SK-N-SH (cell line): Measurements from ENCODE around the gene SMCP. TPM values are rescaled to one million over a fixed set of nuclear protein-coding genes. Genes with fewer than 3 reads are reported as not detected.

Experiments
- CTCF ChIA-PET: fragments of 300-600, 350-600 bp; formaldehyde crosslinking; extraction: SDS; loops from one replicate; lab custom pipeline; 2021; lab: Yijun Ruan, JAX
- POLR2A ChIA-PET: fragments of 350-600 bp; sonication (Branson Sonifier 250); formaldehyde crosslinking; extraction: SDS; loops from one replicate; lab custom pipeline; 2020; ENCODE audit warnings: antibody characterized with exemption, inconsistent platforms; lab: Yijun Ruan, JAX
- DNase-seq: peaks from one replicate; pipeline ENCODE4 v3.0.0; 2012
- H2AFZ ChIP-seq: fragments of 200-600 bp; sonication (generic); 2 replicates; pipeline ENCODE4 v1.8.1; 2016; ENCODE audit warnings: antibody characterized with exemption, mild to moderate bottlenecking, low read depth
- H3F3A ChIP-seq: fragments of 200-600 bp; sonication (generic); replicated peaks from 2 replicates; pipeline ENCODE3; 2016; ENCODE audit warnings: antibody characterized with exemption, mild to moderate bottlenecking; ENCODE audit not compliant: insufficient read depth
- H3K27ac ChIP-seq, 2 experiments: fragments of 200-500 bp in 1 of 2; fragments of 200-600 bp in 1 of 2; sonication (Bioruptor generic) in 1 of 2; sonication (generic), shearing (Covaris generic) in 1 of 2; 2 replicates each; pipeline versions ENCODE4 v1.5.1 to v1.6.1; 2014 to 2016; ENCODE audit warnings: low read depth in 2 of 2, inconsistent platforms in 1 of 2, low read length in 1 of 2, mild to moderate bottlenecking in 1 of 2, mixed read lengths in 1 of 2
- H3K27me3 ChIP-seq: fragments of 200-600 bp; sonication (generic), shearing (Covaris generic); 2 replicates; pipeline ENCODE4 v1.6.1; 2016; ENCODE audit warnings: mixed run types; ENCODE audit not compliant: insufficient read depth
- H3K36me3 ChIP-seq, 2 experiments: fragments of 200-500 bp in 1 of 2; fragments of 200-600 bp in 1 of 2; sonication (Bioruptor generic) in 1 of 2; sonication (generic) in 1 of 2; replicated peaks in 1 of 2; 2 replicates each; pipeline versions ENCODE3 to v1.5.1; 2014 to 2016; ENCODE audit warnings: low read length in 1 of 2, mild to moderate bottlenecking in 1 of 2; ENCODE audit not compliant: insufficient read depth in 2 of 2, control insufficient read depth in 1 of 2
- H3K4me1 ChIP-seq, 2 experiments: fragments of 200-500 bp in 1 of 2; fragments of 200-600 bp in 1 of 2; sonication (Bioruptor generic) in 1 of 2; sonication (generic), shearing (Covaris generic) in 1 of 2; 2 replicates each; pipeline versions ENCODE4 v1.5.1 to v1.6.1; 2014 to 2016; ENCODE audit warnings: low read depth in 1 of 2, low read length in 1 of 2, mixed run types in 1 of 2; ENCODE audit not compliant: insufficient read depth in 2 of 2, control insufficient read depth in 1 of 2
- H3K4me2 ChIP-seq: fragments of 200-600 bp; sonication (generic), shearing (Covaris generic); 2 replicates; pipeline ENCODE4 v1.6.1; 2017; ENCODE audit warnings: mixed run types
- H3K4me3 ChIP-seq, 2 experiments: fragments of 200-500 bp in 1 of 2; fragments of 200-600 bp in 1 of 2; sonication (Bioruptor generic) in 1 of 2; sonication (generic), shearing (Covaris generic) in 1 of 2; 2 replicates each; pipeline versions ENCODE4 v1.5.1 to v1.8.1; 2014 to 2016; ENCODE audit warnings: low read depth in 2 of 2, inconsistent platforms in 1 of 2, low read length in 1 of 2, mild to moderate bottlenecking in 1 of 2, mixed read lengths in 1 of 2, moderate library complexity in 1 of 2
- H3K79me2 ChIP-seq: fragments of 200-600 bp; sonication (generic); 2 replicates; pipeline ENCODE4 v1.8.1; 2017; ENCODE audit warnings: mild to moderate bottlenecking; ENCODE audit not compliant: insufficient read depth
- H3K9ac ChIP-seq: fragments of 200-600 bp; sonication (generic); 2 replicates; pipeline ENCODE4 v1.6.1; 2017; ENCODE audit warnings: mixed run types
- H3K9me2 ChIP-seq: fragments of 200-600 bp; sonication (generic); 2 replicates; pipeline ENCODE4 v1.6.1; 2017; ENCODE audit warnings: mixed run types
- H3K9me3 ChIP-seq: fragments of 200-600 bp; sonication (generic); 2 replicates; pipeline ENCODE4 v1.6.1; 2017; ENCODE audit warnings: mixed run types, mild to moderate bottlenecking, moderate library complexity
- H4K20me1 ChIP-seq: fragments of 200-600 bp; sonication (generic); 2 replicates; pipeline ENCODE4 v1.6.1; 2017; ENCODE audit warnings: mild to moderate bottlenecking, mixed run types; ENCODE audit not compliant: insufficient read depth
- CHD2 ChIP-seq: fragments of 150-350 bp; IDR thresholded peaks from 2 replicates; pipeline ENCODE4 v1.6.1; 2018; ENCODE audit warnings: low read length; ENCODE audit not compliant: partially characterized antibody
- ELF1 ChIP-seq: IDR thresholded peaks from 2 replicates; pipeline ENCODE4 v1.4.0; 2012
- EP300 ChIP-seq, 2 experiments: IDR thresholded peaks; 2 replicates each; pipeline versions ENCODE4 v1.4.0 to v1.6.1; 2012; ENCODE audit warnings: borderline replicate concordance in 1 of 2, low read depth in 1 of 2, low read length in 1 of 2
- FOSL2 ChIP-seq: IDR thresholded peaks from 2 replicates; pipeline ENCODE4 v1.4.0; 2012; ENCODE audit warnings: low read depth, mild to moderate bottlenecking, moderate library complexity, borderline replicate concordance
- GABPA ChIP-seq: IDR thresholded peaks from 2 replicates; pipeline ENCODE4 v1.4.0; 2012; ENCODE audit warnings: low read depth, mild to moderate bottlenecking
- JUND ChIP-seq: IDR thresholded peaks from 2 replicates; pipeline ENCODE4 v1.4.0; 2012
- MXI1 ChIP-seq: IDR thresholded peaks from 2 replicates; pipeline ENCODE4 v1.6.1; 2012; ENCODE audit warnings: mild to moderate bottlenecking, low read depth, low read length, improper control_type of control experiment
- NFIC ChIP-seq: IDR thresholded peaks from 2 replicates; pipeline ENCODE4 v1.4.0; 2012; ENCODE audit warnings: borderline replicate concordance
- POLR2AphosphoS5 ChIP-seq: IDR thresholded peaks from 2 replicates; pipeline ENCODE4 v1.6.1; 2012; ENCODE audit warnings: low read depth, low read length
- RAD21 ChIP-seq: IDR thresholded peaks from 2 replicates; pipeline ENCODE4 v1.6.1; 2012; ENCODE audit warnings: mild to moderate bottlenecking, low read length
- RCOR1 ChIP-seq: fragments of 150-350 bp; IDR thresholded peaks from 2 replicates; pipeline ENCODE4 v1.6.1; 2017; ENCODE audit warnings: antibody characterized with exemption, low read length
- RXRA ChIP-seq: IDR thresholded peaks from 2 replicates; pipeline ENCODE4 v1.4.0; 2012; ENCODE audit warnings: low read depth, mild to moderate bottlenecking, borderline replicate concordance
- SMC3 ChIP-seq: IDR thresholded peaks from 2 replicates; pipeline ENCODE4 v1.6.1; 2012; ENCODE audit warnings: low read depth, low read length, improper control_type of control experiment
- TAF1 ChIP-seq: IDR thresholded peaks from 2 replicates; pipeline ENCODE4 v1.6.1; 2012; ENCODE audit warnings: low read depth, mild to moderate bottlenecking, low read length, moderate library complexity, borderline replicate concordance
- TCF12 ChIP-seq: IDR thresholded peaks from 2 replicates; pipeline ENCODE4 v1.4.0; 2012
- TEAD4 ChIP-seq: IDR thresholded peaks from 2 replicates; pipeline ENCODE4 v1.4.0; 2012; ENCODE audit warnings: mild to moderate bottlenecking, borderline replicate concordance; ENCODE audit not compliant: insufficient read depth
- WGBS: methylation state at CpG from one replicate; pipeline ENCODE4 v1.1.6; 2017; ENCODE audit warnings: low lambda C conversion rate; 5-methylcytosine and 5-hydroxymethylcytosine counted together
- polyA plus RNA-seq, 3 experiments: library from polyadenylated mRNA; depleted of rRNA; stranded (reverse); fragments of >200 nt; gene quantifications; 2 replicates each; pipeline ENCODE4 v1.2.3, GENCODE V29; 2012
- TF ChIP-seq, protein P1 (sequence below): IDR thresholded peaks from 2 replicates; pipeline ENCODE4 v1.4.0; 2012; ENCODE audit warnings: low read depth
- TF ChIP-seq, protein P2 (sequence below): IDR thresholded peaks from 2 replicates; pipeline ENCODE4 v1.6.1; 2012; ENCODE audit warnings: mild to moderate bottlenecking, low read depth, low read length, moderate library complexity
- TF ChIP-seq, protein P3 (sequence below): IDR thresholded peaks from 2 replicates; pipeline ENCODE4; 2012

The SMCP gene
- polyA plus RNA-seq, 1 of the 3 experiments (the other 2 are of a cell fraction), result not detected

DNA sequence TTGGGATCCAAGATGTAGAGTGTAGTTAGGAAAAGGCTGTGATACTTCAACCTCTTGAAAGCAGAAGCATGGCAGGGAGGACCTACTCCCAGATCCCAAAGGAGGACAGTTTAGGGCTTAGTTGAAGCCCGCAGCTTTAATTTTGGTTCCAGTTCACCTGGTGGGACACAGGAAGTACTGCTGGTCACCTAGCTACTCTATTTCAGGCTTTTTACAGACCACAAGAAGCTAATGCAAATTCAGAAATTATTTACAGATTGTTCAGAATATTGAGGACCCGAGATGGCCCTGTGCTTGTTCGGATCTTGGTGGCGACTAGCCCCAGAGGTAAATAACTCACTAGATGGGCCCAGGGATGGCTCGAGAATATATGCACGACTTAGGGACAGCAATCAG is 6.4 kb upstream of the SMCP start:
- Histone ChIP-seq H3K9me3 (no peaks in the 10 kb centered on the region), H3K4me2 (0 out of 2 replicates have a peak overlapping the region, but pooled peaks have one; percentile 25), H3K4me1 (peaks cover 0 to 3% of the 10 kb centered on the region in 2 experiments; a peak in 1 of 4 replicates), H3K79me2 (no peaks in the 10 kb centered on the region), H2AFZ (peak overlapping the region; percentile 43), H3F3A (peaks cover 14% of the 10 kb centered on the region), H3K27me3 (no peaks in the 10 kb centered on the region; the same call in 1 of the 2 replicates), H3K9ac (no peak overlapping the region), H3K36me3 (no peaks in the 10 kb centered on the region)
- ChIA-PET POLR2A (no interaction called here), CTCF (interaction anchor here (0.8 to 2.4 kb wide), 4 partner anchors 11 to 321 kb away, joined by 3 to 12 read pairs (median 8); partner anchors contain the start of gene LCE7A)
- 16% methylated on average over 6 of the region's 6 CpGs for WGBS
- TF ChIP-seq POLR2AphosphoS5 (no peak), TEAD4 (no peak), GABPA (no peak), EP300 (IDR thresholded peaks at IDR 0.05; ENCODE audit: borderline replicate concordance in 1 of 2, low read depth in 1 of 2, low read length in 1 of 2) (no peak), JUND (no peak), RAD21 (no peak), TAF1 (no peak), SMC3 (no peak), RCOR1 (no peak), CHD2 (no peak), MXI1 (no peak)
- TF ChIP-seq, protein P1, sequence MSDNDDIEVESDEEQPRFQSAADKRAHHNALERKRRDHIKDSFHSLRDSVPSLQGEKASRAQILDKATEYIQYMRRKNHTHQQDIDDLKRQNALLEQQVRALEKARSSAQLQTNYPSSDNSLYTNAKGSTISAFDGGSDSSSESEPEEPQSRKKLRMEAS, result no peak
- TF ChIP-seq, all 33 proteins: peak for 0
- Histone ChIP-seq H4K20me1 (no peaks in the 10 kb centered on the region), H3K4me3 (no peak overlapping the region), H3K9me2 (no peaks in the 10 kb centered on the region), H3K27ac (no peak overlapping the region)
- no peak for DNase-seq

DNA sequence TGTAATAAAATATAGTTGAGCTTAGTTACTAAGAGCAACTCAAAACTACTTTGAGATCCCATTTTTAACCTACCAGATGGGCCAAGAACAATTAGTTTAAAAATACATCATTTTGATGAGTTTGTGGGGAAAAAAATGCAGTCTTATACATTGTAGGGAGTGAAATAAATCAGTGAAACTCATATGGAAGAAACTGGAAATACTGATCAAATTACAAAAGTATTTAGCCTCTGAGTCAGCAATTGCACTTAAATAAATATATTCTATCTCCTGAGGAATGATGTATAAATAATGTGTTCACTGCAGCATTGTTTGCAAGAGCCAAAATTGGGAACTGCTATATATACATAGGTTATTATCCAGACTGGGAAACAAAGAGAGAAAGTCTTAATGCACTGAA is 4.6 kb upstream of the SMCP start:
- Histone ChIP-seq H3K4me1 (peaks cover 0 to 3% of the 10 kb centered on the region in 2 experiments; a peak in 1 of 4 replicates), H3K9me2 (no peaks in the 10 kb centered on the region), H3K4me2 (peak overlapping the region; percentile 10; the same call in 1 of the 2 replicates), H3K27ac (peak overlapping the region in 1 of 2 experiments; percentile 64; a peak in 2 of 4 replicates), H3F3A (peaks cover 14% of the 10 kb centered on the region), H3K36me3 (no peaks in the 10 kb centered on the region), H4K20me1 (no peaks in the 10 kb centered on the region), H3K27me3 (no peaks in the 10 kb centered on the region), H3K9ac (no peak overlapping the region), H2AFZ (no peak overlapping the region), H3K9me3 (no peaks in the 10 kb centered on the region), H3K79me2 (no peaks in the 10 kb centered on the region)
- POLR2A ChIA-PET, result no interaction called here
- CTCF ChIA-PET, result interaction anchor here (0.6 kb wide), 1 partner anchor 349 kb away, joined by 4 read pairs; no protein-coding TSS in a partner anchor
- no peak for DNase-seq
- TF ChIP-seq JUND, result peak; percentile 63
- TF ChIP-seq NFIC, result peak; percentile 10; the same call in 1 of the 2 replicates
- no peak for TF ChIP-seq RCOR1
- TF ChIP-seq RXRA, result peak; percentile 35; the same call in 1 of the 2 replicates
- peak; percentile 13 to 60; a peak in 1 of 4 replicates for TF ChIP-seq EP300 (IDR thresholded peaks at IDR 0.05; ENCODE audit: borderline replicate concordance in 1 of 2, low read depth in 1 of 2, low read length in 1 of 2)
- peak; percentile 59; the same call in 1 of the 2 replicates for TF ChIP-seq FOSL2
- TF ChIP-seq ELF1, result no peak
- TF ChIP-seq, protein P2, sequence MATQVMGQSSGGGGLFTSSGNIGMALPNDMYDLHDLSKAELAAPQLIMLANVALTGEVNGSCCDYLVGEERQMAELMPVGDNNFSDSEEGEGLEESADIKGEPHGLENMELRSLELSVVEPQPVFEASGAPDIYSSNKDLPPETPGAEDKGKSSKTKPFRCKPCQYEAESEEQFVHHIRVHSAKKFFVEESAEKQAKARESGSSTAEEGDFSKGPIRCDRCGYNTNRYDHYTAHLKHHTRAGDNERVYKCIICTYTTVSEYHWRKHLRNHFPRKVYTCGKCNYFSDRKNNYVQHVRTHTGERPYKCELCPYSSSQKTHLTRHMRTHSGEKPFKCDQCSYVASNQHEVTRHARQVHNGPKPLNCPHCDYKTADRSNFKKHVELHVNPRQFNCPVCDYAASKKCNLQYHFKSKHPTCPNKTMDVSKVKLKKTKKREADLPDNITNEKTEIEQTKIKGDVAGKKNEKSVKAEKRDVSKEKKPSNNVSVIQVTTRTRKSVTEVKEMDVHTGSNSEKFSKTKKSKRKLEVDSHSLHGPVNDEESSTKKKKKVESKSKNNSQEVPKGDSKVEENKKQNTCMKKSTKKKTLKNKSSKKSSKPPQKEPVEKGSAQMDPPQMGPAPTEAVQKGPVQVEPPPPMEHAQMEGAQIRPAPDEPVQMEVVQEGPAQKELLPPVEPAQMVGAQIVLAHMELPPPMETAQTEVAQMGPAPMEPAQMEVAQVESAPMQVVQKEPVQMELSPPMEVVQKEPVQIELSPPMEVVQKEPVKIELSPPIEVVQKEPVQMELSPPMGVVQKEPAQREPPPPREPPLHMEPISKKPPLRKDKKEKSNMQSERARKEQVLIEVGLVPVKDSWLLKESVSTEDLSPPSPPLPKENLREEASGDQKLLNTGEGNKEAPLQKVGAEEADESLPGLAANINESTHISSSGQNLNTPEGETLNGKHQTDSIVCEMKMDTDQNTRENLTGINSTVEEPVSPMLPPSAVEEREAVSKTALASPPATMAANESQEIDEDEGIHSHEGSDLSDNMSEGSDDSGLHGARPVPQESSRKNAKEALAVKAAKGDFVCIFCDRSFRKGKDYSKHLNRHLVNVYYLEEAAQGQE, result no peak
- TF ChIP-seq, protein P3, sequence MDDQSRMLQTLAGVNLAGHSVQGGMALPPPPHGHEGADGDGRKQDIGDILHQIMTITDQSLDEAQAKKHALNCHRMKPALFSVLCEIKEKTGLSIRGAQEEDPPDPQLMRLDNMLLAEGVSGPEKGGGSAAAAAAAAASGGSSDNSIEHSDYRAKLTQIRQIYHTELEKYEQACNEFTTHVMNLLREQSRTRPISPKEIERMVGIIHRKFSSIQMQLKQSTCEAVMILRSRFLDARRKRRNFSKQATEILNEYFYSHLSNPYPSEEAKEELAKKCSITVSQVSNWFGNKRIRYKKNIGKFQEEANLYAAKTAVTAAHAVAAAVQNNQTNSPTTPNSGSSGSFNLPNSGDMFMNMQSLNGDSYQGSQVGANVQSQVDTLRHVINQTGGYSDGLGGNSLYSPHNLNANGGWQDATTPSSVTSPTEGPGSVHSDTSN, result peak; percentile 93
- peak; percentile 58 for TF ChIP-seq TCF12
- TF ChIP-seq, all 33 proteins: peak for 7
- no peak overlapping the region for H3K4me3 ChIP-seq
